Osteoblast (primary cell): ENCODE measurements around the gene STAM2. TPM values are rescaled to one million over a fixed set of nuclear protein-coding genes. Genes with fewer than 3 reads are reported as not detected.

ENCODE experiments used
- DNase-seq: peaks from one replicate; pipeline ENCODE4 v3.0.0; 2011; ENCODE audit warnings: low spot score, mixed read lengths; ENCODE audit not compliant: insufficient read length; ENCODE audit errors: missing footprints
- H2AFZ ChIP-seq: 2 replicates; pipeline ENCODE4 v1.6.0; 2011; ENCODE audit warnings: mild to moderate bottlenecking, low read length
- H3K27ac ChIP-seq: 2 replicates; pipeline ENCODE4 v1.5.1; 2011; ENCODE audit warnings: mild to moderate bottlenecking, low read depth, low read length, moderate library complexity
- H3K27me3 ChIP-seq: 2 replicates; pipeline ENCODE4 v1.6.0; 2012; ENCODE audit warnings: mild to moderate bottlenecking, control low read depth, inconsistent platforms, low read length, moderate library complexity; ENCODE audit not compliant: insufficient read depth
- H3K36me3 ChIP-seq: 2 replicates; pipeline ENCODE4 v1.5.1; 2011; ENCODE audit warnings: mild to moderate bottlenecking, low read length, control low read depth, moderate library complexity; ENCODE audit not compliant: insufficient read depth
- H3K4me1 ChIP-seq: 2 replicates; pipeline ENCODE4 v1.5.1; 2011; ENCODE audit warnings: mild to moderate bottlenecking, low read length, control low read depth, moderate library complexity; ENCODE audit not compliant: insufficient read depth
- H3K4me2 ChIP-seq: 2 replicates; pipeline ENCODE4 v1.6.0; 2011; ENCODE audit warnings: mild to moderate bottlenecking, low read length; ENCODE audit not compliant: insufficient read depth
- H3K4me3 ChIP-seq: fragments of 200-600 bp; sonication (generic); 3 replicates; pipeline ENCODE4 v1.5.1; 2012; ENCODE audit warnings: mild to moderate bottlenecking, low read length, inconsistent platforms; ENCODE audit not compliant: insufficient read depth
- H3K79me2 ChIP-seq: 2 replicates; pipeline ENCODE4 v1.6.0; 2012; ENCODE audit warnings: mild to moderate bottlenecking, low read length, control low read depth, inconsistent platforms; ENCODE audit not compliant: insufficient read depth
- H3K9me3 ChIP-seq: 2 replicates; pipeline ENCODE4 v1.5.1; 2011; ENCODE audit warnings: low read depth, low read length, control low read depth
- H4K20me1 ChIP-seq: 2 replicates; pipeline ENCODE4 v1.6.0; 2012; ENCODE audit warnings: mild to moderate bottlenecking, low read length, control low read depth; ENCODE audit not compliant: insufficient read depth
- CTCF ChIP-seq: IDR thresholded peaks from 2 replicates; pipeline ENCODE4 v1.5.1; 2011; ENCODE audit warnings: mild to moderate bottlenecking, low read depth, low read length, moderate library complexity; ENCODE audit errors: extremely low read depth
- total RNA-seq: library from RNA; depleted of rRNA; stranded (reverse); fragments of >200 nt; gene quantifications from 2 replicates; pipeline ENCODE4 v1.2.3, GENCODE V29; 2012

Gene STAM2
- total RNA-seq, 1 donor: 52.5 TPM

- Histone ChIP-seq H3K27me3 (peaks cover 59% of the 10 kb centered on the region), H3K4me2 (no peak overlapping the region), H3K36me3 (no peaks in the 10 kb centered on the region), H3K79me2 (no peaks in the 10 kb centered on the region), H3K4me3 (no peak overlapping the region), H3K4me1 (no peaks in the 10 kb centered on the region), H3K9me3 (no peaks in the 10 kb centered on the region), H2AFZ (no peak overlapping the region), H4K20me1 (no peaks in the 10 kb centered on the region), H3K27ac (no peak overlapping the region)
- no peak for TF ChIP-seq CTCF
- no peak for DNase-seq
These were observed 74.6 kb downstream of the STAM2 start for GRCh38 chr2:152100961-152101360.

- peaks cover 74% of the 10 kb centered on the region for H3K27me3 ChIP-seq
- H4K20me1 ChIP-seq: no peaks in the 10 kb centered on the region
- H3K4me3 ChIP-seq: peak overlapping the region; percentile 64
- H3K9me3 ChIP-seq: no peaks in the 10 kb centered on the region
- no peaks in the 10 kb centered on the region for H3K36me3 ChIP-seq
- TF ChIP-seq CTCF: no peak
- no peak overlapping the region for H3K27ac ChIP-seq
- DNase-seq: peak; percentile 78
- no peaks in the 10 kb centered on the region for H3K79me2 ChIP-seq
- H2AFZ ChIP-seq: peak overlapping the region; percentile 35
- H3K4me2 ChIP-seq: peak overlapping the region; percentile 73
- H3K4me1 ChIP-seq: no peaks in the 10 kb centered on the region
These were observed 76.1 kb downstream of the STAM2 start for GRCh38 chr2:152099367-152100050.

- TF ChIP-seq CTCF: no peak
- peak within 1 kb of the TSS; percentile 54 for H2AFZ ChIP-seq
These were observed 76.8 kb downstream of the STAM2 start, which contains the start of gene CACNB4 for GRCh38 chr2:152098496-152099366. TSS of gene CACNB4 (minus strand) at chr2:152099044.

More at GRCh38 chr2:152098496-152099366, 76.8 kb downstream of the STAM2 start, which contains the start of gene CACNB4:
- H3K27me3 ChIP-seq: peaks cover 81% of the 10 kb centered on the region
- no peaks in the 10 kb centered on the region for H3K4me1 ChIP-seq
- no peak within 1 kb of the TSS for H3K27ac ChIP-seq
- no peaks in the 10 kb centered on the region for H3K36me3 ChIP-seq
- H3K4me2 ChIP-seq: peak within 1 kb of the TSS; percentile 73
- no peaks in the 10 kb centered on the region for H4K20me1 ChIP-seq
- peak within 1 kb of the TSS; percentile 64 for H3K4me3 ChIP-seq
- H3K9me3 ChIP-seq: no peaks in the 10 kb centered on the region
- H3K79me2 ChIP-seq: no peaks in the 10 kb centered on the region
- DNase-seq: peak; percentile 66
